Endothelial cell of umbilical vein (primary cell): ENCODE measurements around the gene C12orf43.

ENCODE experiments used
- CTCF ChIP-seq, 2 donors: IDR thresholded peaks; 1 replicate in 1 of 2; 2 replicates in 1 of 2; pipeline ENCODE4 v1.5.1; 2011; ENCODE audit warnings: low read length in 2 of 2, mild to moderate bottlenecking in 2 of 2, moderate library complexity in 2 of 2, control low read depth in 1 of 2, inconsistent platforms in 1 of 2, low read depth in 1 of 2; ENCODE audit not compliant: insufficient read depth in 1 of 2; ENCODE audit errors: extremely low read depth in 1 of 2
- EZH2 ChIP-seq: IDR thresholded peaks from 2 replicates; pipeline ENCODE4 v1.6.1; 2012; ENCODE audit warnings: borderline replicate concordance, low read depth, mild to moderate bottlenecking, moderate library complexity, low read length, inconsistent platforms; ENCODE audit not compliant: severe bottlenecking
- MAX ChIP-seq: IDR thresholded peaks from 2 replicates; pipeline ENCODE4 v1.6.1; 2011; ENCODE audit not compliant: insufficient read depth, insufficient read length
- POLR2A ChIP-seq: IDR thresholded peaks from 2 replicates; pipeline ENCODE4 v1.6.1; 2012; ENCODE audit warnings: low read depth, mild to moderate bottlenecking, control low read depth, low read length
- POLR2AphosphoS5 ChIP-seq: IDR thresholded peaks from 2 replicates; pipeline ENCODE4 v1.6.1; 2012; ENCODE audit warnings: low read depth, mild to moderate bottlenecking, control low read depth, low read length, moderate library complexity; ENCODE audit not compliant: insufficient read depth

- TF ChIP-seq CTCF (IDR thresholded peaks at IDR 0.05; ENCODE audit: extremely low read depth in 1 of 2, insufficient read depth in 1 of 2, low read depth in 1 of 2, low read length in 2 of 2) = no peak
- no peak for TF ChIP-seq POLR2A
- no peak for TF ChIP-seq POLR2AphosphoS5
- TF ChIP-seq MAX = no peak
- TF ChIP-seq EZH2 = no peak
Measured at GRCh38 chr12:120977531-120978295, 38.6 kb downstream of the C12orf43 start.
